ENCODE data around the gene PDCD2L.
"Not testable (repeated sequence)": the region's sequence is repeated elsewhere in the genome, so short reads cannot be mapped to it uniquely, and the experiment has no call there.

Gene PDCD2L

GRCh38 chr19:34404109-34404909, at the start of gene PDCD2L:
Gene PDCD2L (plus strand): TSS chr19:34404399. CDS start chr19:34404431, 32 bp downstream.
- DNase-seq = peak; percentile 91 to 93

- no peak for DNase-seq
Observed at GRCh38 chr19:34355201-34355600, 49.0 kb upstream of the PDCD2L start.

- no peak for DNase-seq
Observed at GRCh38 chr19:34356875-34357274, 47.3 kb upstream of the PDCD2L start.

- DNase-seq = no peak
Observed at GRCh38 chr19:34357431-34357830, 46.8 kb upstream of the PDCD2L start.

- DNase-seq = peak; percentile 98
Observed at GRCh38 chr19:34359140-34359953, 44.9 kb upstream of the PDCD2L start.

GRCh38 chr19:34359954-34360315, 44.3 kb upstream of the PDCD2L start:
- DNase-seq = no peak

GRCh38 chr19:34360354-34360909, 43.8 kb upstream of the PDCD2L start:
- no peak for DNase-seq

- no peak for DNase-seq
Observed at GRCh38 chr19:34362679-34363069, 41.5 kb upstream of the PDCD2L start.

GRCh38 chr19:34363094-34363493, 41.1 kb upstream of the PDCD2L start:
- DNase-seq = no peak

- DNase-seq = no peak
Observed at GRCh38 chr19:34363930-34364329, 40.3 kb upstream of the PDCD2L start.

- DNase-seq = no peak
Observed at GRCh38 chr19:34364462-34364829, 39.8 kb upstream of the PDCD2L start.

GRCh38 chr19:34364830-34365462, 39.3 kb upstream of the PDCD2L start, which contains the start of gene GPI:
Gene GPI (plus strand): TSS chr19:34365196. CDS start chr19:34365267, 71 bp downstream.
- DNase-seq = peak; percentile 42 to 82

- peak; percentile 1 to 18 for DNase-seq
Observed at GRCh38 chr19:34365463-34366401, 38.5 kb upstream of the PDCD2L start.

GRCh38 chr19:34366738-34367623, 37.2 kb upstream of the PDCD2L start:
- DNase-seq = no peak

GRCh38 chr19:34367624-34367957, 36.6 kb upstream of the PDCD2L start:
- no peak for DNase-seq

GRCh38 chr19:34368338-34368737, 35.9 kb upstream of the PDCD2L start:
- DNase-seq = no peak

GRCh38 chr19:34369166-34369565, 35.0 kb upstream of the PDCD2L start:
- DNase-seq = not testable (repeated sequence)

GRCh38 chr19:34370117-34370516, 34.1 kb upstream of the PDCD2L start:
- DNase-seq = no peak

- no peak for DNase-seq
Observed at GRCh38 chr19:34370983-34371382, 33.2 kb upstream of the PDCD2L start.

GRCh38 chr19:34373601-34374288, 30.5 kb upstream of the PDCD2L start:
- DNase-seq = no peak

- no peak for DNase-seq
Observed at GRCh38 chr19:34375598-34375997, 28.6 kb upstream of the PDCD2L start.

Measured in NCI-H2081 (cell line).